GM23338 (cell line): ENCODE measurements around the gene EEIG2. TPM values are rescaled to one million over a fixed set of nuclear protein-coding genes. Genes with fewer than 3 reads are reported as not detected.

Source experiments
- ATAC-seq: fragments of 200-7000 bp; cut with Tn5 transposase; 3 replicates; pipeline ENCODE4 v1.9.1; 2020
- DNase-seq: peaks from one replicate; pipeline ENCODE4 v3.0.0-alpha.2; 2015; ENCODE audit warnings: low spot score
- H2AFZ ChIP-seq: fragments of 200-600 bp; sonication (generic); 2 replicates; pipeline ENCODE4 v1.8.0; 2016; ENCODE audit warnings: antibody characterized with exemption, mild to moderate bottlenecking, moderate library complexity
- H3F3A ChIP-seq: fragments of 200-600 bp; sonication (generic); replicated peaks from 2 replicates; pipeline ENCODE4 v1.8.0; 2017; ENCODE audit warnings: antibody characterized with exemption, mixed run types, low read depth
- H3K27ac ChIP-seq: fragments of 200-600 bp; sonication (generic); 2 replicates; pipeline ENCODE4 v1.6.1; 2016; ENCODE audit warnings: low read depth
- H3K27me3 ChIP-seq: fragments of 200-600 bp; sonication (generic); 2 replicates; pipeline ENCODE4 v1.8.0; 2016; ENCODE audit warnings: mild to moderate bottlenecking, mixed run types, moderate library complexity; ENCODE audit not compliant: insufficient read depth
- H3K36me3 ChIP-seq: fragments of 200-600 bp; sonication (generic); 2 replicates; pipeline ENCODE4 v1.8.0; 2016; ENCODE audit warnings: mild to moderate bottlenecking; ENCODE audit not compliant: insufficient read depth
- H3K4me1 ChIP-seq: fragments of 200-600 bp; sonication (generic); 2 replicates; pipeline ENCODE4 v1.8.0; 2016; ENCODE audit warnings: mild to moderate bottlenecking, moderate library complexity; ENCODE audit not compliant: insufficient read depth
- H3K4me2 ChIP-seq: fragments of 200-600 bp; sonication (generic); 2 replicates; pipeline ENCODE4 v1.7.1; 2017; ENCODE audit warnings: mixed run types
- H3K4me3 ChIP-seq: fragments of 200-600 bp; sonication (generic); 2 replicates; pipeline ENCODE4 v1.6.1; 2016; ENCODE audit warnings: mixed run types
- H3K79me2 ChIP-seq: fragments of 200-600 bp; sonication (generic); replicated peaks from 2 replicates; pipeline ENCODE4 v1.8.0; 2017; ENCODE audit warnings: mild to moderate bottlenecking; ENCODE audit not compliant: insufficient read depth
- H3K9me2 ChIP-seq: fragments of 200-600 bp; sonication (generic); 2 replicates; pipeline ENCODE4 v1.8.0; 2017; ENCODE audit not compliant: insufficient read depth
- H4K20me1 ChIP-seq: fragments of 200-600 bp; sonication (generic); replicated peaks from 2 replicates; pipeline ENCODE4 v1.8.0; 2017; ENCODE audit warnings: mild to moderate bottlenecking; ENCODE audit not compliant: insufficient read depth
- H3K27ac Mint-ChIP-seq: 2 replicates; pipeline ENCODE4 v1.8.0; 2020; ENCODE audit warnings: inconsistent platforms, mild to moderate bottlenecking, moderate library complexity, mixed read lengths
- H3K27me3 Mint-ChIP-seq: 3 replicates; pipeline ENCODE4 v1.8.0; 2022; ENCODE audit warnings: low read depth, mild to moderate bottlenecking, moderate library complexity, mixed read lengths, inconsistent platforms; ENCODE audit not compliant: insufficient read depth, poor library complexity
- H3K36me3 Mint-ChIP-seq: 3 replicates; pipeline ENCODE4 v1.8.0; 2021; ENCODE audit warnings: low read depth, mild to moderate bottlenecking, inconsistent platforms, moderate library complexity, mixed read lengths
- H3K4me1 Mint-ChIP-seq: 3 replicates; pipeline ENCODE4 v1.8.0; 2020; ENCODE audit warnings: mild to moderate bottlenecking, inconsistent platforms, mixed read lengths
- H3K4me3 Mint-ChIP-seq: 3 replicates; pipeline ENCODE4 v1.8.0; 2021; ENCODE audit warnings: moderate library complexity, mild to moderate bottlenecking, inconsistent platforms, mixed read lengths
- H3K9me3 Mint-ChIP-seq: 3 replicates; pipeline ENCODE4 v1.8.0; 2020; ENCODE audit warnings: moderate library complexity, mild to moderate bottlenecking, inconsistent platforms, mixed read lengths
- EZH2phosphoT487 ChIP-seq: fragments of 200-600 bp; sonication (generic); IDR thresholded peaks from one replicate; pipeline ENCODE4 v1.8.1; 2018; ENCODE audit warnings: antibody characterized with exemption; ENCODE audit not compliant: unreplicated experiment
- JUNB ChIP-seq: IDR thresholded peaks from one replicate; pipeline ENCODE4 v1.6.1; 2016; ENCODE audit warnings: antibody characterized with exemption; ENCODE audit not compliant: unreplicated experiment
- POLR2AphosphoS5 ChIP-seq: IDR thresholded peaks from 2 replicates; pipeline ENCODE4 v1.6.1; 2016; ENCODE audit warnings: antibody characterized with exemption, low read depth
- STAT1 ChIP-seq: IDR thresholded peaks from one replicate; pipeline ENCODE4 v1.6.1; 2016; ENCODE audit warnings: antibody characterized with exemption; ENCODE audit not compliant: unreplicated experiment
- ZNF114 ChIP-seq: fragments of 250-450 bp; sonication (Bioruptor Pico); IDR thresholded peaks from 2 replicates; pipeline ENCODE4 v1.5.0; 2020; ENCODE audit warnings: mild to moderate bottlenecking, moderate library complexity
- ZNF331 ChIP-seq: fragments of 250-450 bp; sonication (Bioruptor Pico); IDR thresholded peaks from 2 replicates; pipeline ENCODE4 v1.5.0; 2020; ENCODE audit warnings: low read depth, mild to moderate bottlenecking, moderate library complexity
- polyA plus RNA-seq: library from polyadenylated mRNA; unstranded; fragments of >200 nt; fragmentation: Nextera tagmentation; extraction: Ambion mirVana; gene quantifications from 2 replicates; pipeline ENCODE4 v1.2.1, GENCODE V29; 2016
- total RNA-seq: library from RNA; depleted of rRNA; stranded (reverse); fragments of >200 nt; shearing (Covaris generic); gene quantifications from 2 replicates; pipeline ENCODE4 v1.2.3, GENCODE V29; 2014
- TF ChIP-seq, protein P1 (sequence below), 2 experiments: fragments of 200-600 bp in 1 of 2; sonication (generic) in 1 of 2; conservative IDR thresholded peaks; 2 replicates each; pipeline versions ENCODE4 v1.5.1 to v1.6.1; 2016 to 2017; ENCODE audit warnings: antibody characterized with exemption in 2 of 2, low read depth in 2 of 2, mild to moderate bottlenecking in 2 of 2, moderate library complexity in 1 of 2
- TF ChIP-seq, protein P2 (sequence below): IDR thresholded peaks from 2 replicates; pipeline ENCODE4 v1.6.1; 2016; ENCODE audit warnings: antibody characterized with exemption

The EEIG2 gene
- total and polyA plus RNA-seq, 2 experiments from 2014 or later: 7.9 to 44.5 TPM

DNA sequence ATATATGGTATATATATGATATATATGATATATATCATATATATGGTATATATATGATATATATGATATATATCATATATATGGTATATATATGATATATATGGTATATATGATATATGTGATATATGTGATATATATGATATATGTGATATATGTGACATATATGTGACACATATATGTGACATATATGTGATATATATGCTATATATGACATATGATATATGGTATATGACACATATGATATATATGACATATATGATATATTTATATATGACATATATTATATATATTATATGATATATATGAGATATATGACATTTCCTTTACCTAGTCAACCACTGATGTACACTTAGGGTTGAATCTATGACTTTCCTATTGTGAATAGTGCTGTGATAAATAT lies 36.1 kb upstream of the EEIG2 start:
- H3K36me3 Mint-ChIP-seq: peaks cover 3% of the 10 kb centered on the region; the same call in 1 of the 3 replicates
- H3K79me2 ChIP-seq: no peaks in the 10 kb centered on the region
- no peaks in the 10 kb centered on the region for H3F3A ChIP-seq
- no peak overlapping the region for H3K4me3 Mint-ChIP-seq
- H3K9me2 ChIP-seq: peaks cover 2% of the 10 kb centered on the region; the same call in 1 of the 2 replicates
- H3K27me3 ChIP-seq: no peaks in the 10 kb centered on the region
- peaks cover 3% of the 10 kb centered on the region for H3K4me1 Mint-ChIP-seq
- H3K4me1 ChIP-seq: peaks cover 1% of the 10 kb centered on the region; the same call in 1 of the 2 replicates
- no peak overlapping the region for H3K4me2 ChIP-seq
- H3K36me3 ChIP-seq: no peaks in the 10 kb centered on the region; the same call in 1 of the 2 replicates
- no peak overlapping the region for H3K4me3 ChIP-seq
- no peaks in the 10 kb centered on the region for H4K20me1 ChIP-seq
- no peak for DNase-seq
- no peaks in the 10 kb centered on the region for H3K27me3 Mint-ChIP-seq
- TF ChIP-seq ZNF114 (CRISPR knock-in tag): no peak
- no peak for TF ChIP-seq EZH2phosphoT487
- no peak for TF ChIP-seq POLR2AphosphoS5
- TF ChIP-seq ZNF331: no peak
- no peak for TF ChIP-seq JUNB
- TF ChIP-seq, protein P1, sequence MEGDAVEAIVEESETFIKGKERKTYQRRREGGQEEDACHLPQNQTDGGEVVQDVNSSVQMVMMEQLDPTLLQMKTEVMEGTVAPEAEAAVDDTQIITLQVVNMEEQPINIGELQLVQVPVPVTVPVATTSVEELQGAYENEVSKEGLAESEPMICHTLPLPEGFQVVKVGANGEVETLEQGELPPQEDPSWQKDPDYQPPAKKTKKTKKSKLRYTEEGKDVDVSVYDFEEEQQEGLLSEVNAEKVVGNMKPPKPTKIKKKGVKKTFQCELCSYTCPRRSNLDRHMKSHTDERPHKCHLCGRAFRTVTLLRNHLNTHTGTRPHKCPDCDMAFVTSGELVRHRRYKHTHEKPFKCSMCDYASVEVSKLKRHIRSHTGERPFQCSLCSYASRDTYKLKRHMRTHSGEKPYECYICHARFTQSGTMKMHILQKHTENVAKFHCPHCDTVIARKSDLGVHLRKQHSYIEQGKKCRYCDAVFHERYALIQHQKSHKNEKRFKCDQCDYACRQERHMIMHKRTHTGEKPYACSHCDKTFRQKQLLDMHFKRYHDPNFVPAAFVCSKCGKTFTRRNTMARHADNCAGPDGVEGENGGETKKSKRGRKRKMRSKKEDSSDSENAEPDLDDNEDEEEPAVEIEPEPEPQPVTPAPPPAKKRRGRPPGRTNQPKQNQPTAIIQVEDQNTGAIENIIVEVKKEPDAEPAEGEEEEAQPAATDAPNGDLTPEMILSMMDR (conservative IDR thresholded peaks at IDR 0.05; ENCODE audit: low read depth in 2 of 2): no peak
- TF ChIP-seq, protein P2, sequence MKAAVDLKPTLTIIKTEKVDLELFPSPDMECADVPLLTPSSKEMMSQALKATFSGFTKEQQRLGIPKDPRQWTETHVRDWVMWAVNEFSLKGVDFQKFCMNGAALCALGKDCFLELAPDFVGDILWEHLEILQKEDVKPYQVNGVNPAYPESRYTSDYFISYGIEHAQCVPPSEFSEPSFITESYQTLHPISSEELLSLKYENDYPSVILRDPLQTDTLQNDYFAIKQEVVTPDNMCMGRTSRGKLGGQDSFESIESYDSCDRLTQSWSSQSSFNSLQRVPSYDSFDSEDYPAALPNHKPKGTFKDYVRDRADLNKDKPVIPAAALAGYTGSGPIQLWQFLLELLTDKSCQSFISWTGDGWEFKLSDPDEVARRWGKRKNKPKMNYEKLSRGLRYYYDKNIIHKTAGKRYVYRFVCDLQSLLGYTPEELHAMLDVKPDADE: no peak
- TF ChIP-seq STAT1: no peak
- no peak overlapping the region for H3K27ac Mint-ChIP-seq
- no peak overlapping the region for H3K27ac ChIP-seq
- ATAC-seq: no peak
- peaks cover 7% of the 10 kb centered on the region for H3K9me3 Mint-ChIP-seq
- H2AFZ ChIP-seq: no peak overlapping the region

DNA sequence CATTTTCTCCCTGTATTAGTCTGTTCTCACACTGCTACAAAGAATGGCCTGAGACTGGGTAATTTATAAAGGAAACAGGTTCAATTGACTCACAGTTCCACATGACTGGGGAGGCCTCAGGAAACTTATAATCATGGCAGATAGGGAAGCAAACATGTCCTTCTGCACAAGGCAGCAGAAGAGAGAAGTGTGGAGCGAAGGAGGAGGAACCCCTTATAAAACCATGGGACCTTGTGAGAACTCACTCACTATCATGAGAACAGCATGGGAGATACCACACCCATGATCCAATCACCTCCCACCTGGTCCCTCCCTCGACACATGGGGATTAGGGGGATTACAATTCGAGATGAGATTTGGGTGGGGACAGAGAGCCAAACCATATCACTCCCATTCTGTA lies 35.2 kb upstream of the EEIG2 start:
- TF ChIP-seq, protein P1 (conservative IDR thresholded peaks at IDR 0.05; ENCODE audit: low read depth in 2 of 2): no peak
- TF ChIP-seq STAT1 (no peak), POLR2AphosphoS5 (no peak)
- TF ChIP-seq, protein P2: no peak

More for the DNA sequence above, 35.2 kb upstream of the EEIG2 start:
- Mint-ChIP-seq H3K4me1 (no peaks in the 10 kb centered on the region), H3K27ac (no peak overlapping the region), H3K36me3 (peaks cover 3% of the 10 kb centered on the region; the same call in 1 of the 3 replicates), H3K27me3 (no peaks in the 10 kb centered on the region), H3K9me3 (peaks cover 7% of the 10 kb centered on the region), H3K4me3 (no peak overlapping the region)
- Histone ChIP-seq H3K4me2 (no peak overlapping the region), H2AFZ (no peak overlapping the region), H3K9me2 (peaks cover 2% of the 10 kb centered on the region; the same call in 1 of the 2 replicates), H4K20me1 (no peaks in the 10 kb centered on the region), H3K79me2 (no peaks in the 10 kb centered on the region), H3K27me3 (no peaks in the 10 kb centered on the region), H3K4me1 (no peaks in the 10 kb centered on the region), H3K27ac (no peak overlapping the region), H3F3A (no peaks in the 10 kb centered on the region), H3K36me3 (no peaks in the 10 kb centered on the region; the same call in 1 of the 2 replicates), H3K4me3 (no peak overlapping the region)
- ATAC-seq (no peak), DNase-seq (no peak)
